ENCODE measurements around the gene HAPLN3.

DNA sequence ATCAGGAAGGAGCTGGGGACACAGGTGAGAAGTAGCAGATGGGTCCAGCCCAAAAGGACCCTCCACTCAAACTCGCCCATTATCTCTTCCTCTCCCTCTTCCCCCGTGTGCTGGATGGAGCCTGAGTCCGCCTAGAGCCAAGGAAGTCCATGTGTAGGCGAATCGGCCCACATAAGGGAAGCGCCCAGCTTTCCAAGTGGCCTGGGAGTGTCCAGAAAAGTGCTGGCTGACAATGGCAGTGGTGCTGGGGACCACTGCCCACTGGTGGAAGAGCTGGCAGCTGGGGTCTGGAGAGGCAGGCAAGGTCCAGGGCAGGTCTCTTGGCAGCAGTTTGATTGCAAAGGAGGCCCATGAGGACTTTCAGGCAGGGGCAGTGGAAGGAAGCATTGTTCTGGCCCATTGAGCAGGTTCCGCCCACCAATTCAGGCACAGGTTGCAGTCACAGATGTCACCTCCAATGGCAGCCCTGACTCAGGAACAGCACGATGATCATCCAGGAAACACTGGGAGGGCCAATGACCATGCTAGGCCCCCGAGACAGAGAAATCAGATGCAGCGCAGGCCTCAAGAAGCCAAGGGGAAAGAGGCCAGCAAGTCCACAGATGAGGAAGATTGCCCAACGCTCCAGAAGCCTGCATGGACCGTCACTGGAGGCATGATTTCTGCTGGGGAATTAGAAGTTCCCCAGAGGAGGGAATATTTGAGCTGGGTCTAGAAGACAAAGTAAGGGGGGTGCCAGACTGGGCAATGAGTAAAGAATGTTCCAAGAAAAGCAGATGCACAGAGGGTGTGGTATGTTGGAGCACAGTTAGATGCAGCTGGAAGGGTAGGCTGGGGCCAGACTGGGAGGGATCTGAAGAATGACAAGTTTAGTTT lies 14.8 kb upstream of the HAPLN3 start:
- TF ChIP-seq POLR2AphosphoS5 (IDR thresholded peaks at IDR 0.05; ENCODE audit: low read depth, low read length) (no peak), POLR2A (IDR thresholded peaks at IDR 0.05; ENCODE audit: low read depth, low read length) (no peak), POU2F2 (IDR thresholded peaks at IDR 0.05; ENCODE audit: low read depth, low read length) (no peak), TAF1 (IDR thresholded peaks at IDR 0.05; ENCODE audit: low read depth, low read length) (no peak)
